Measurements from ENCODE around the gene RAD51B.
A peak's percentile ranks its signal among the peaks of the same experiment; 100 is the strongest.

- peak in 1 of 6 experiments; percentile 15 for TF ChIP-seq CTCF (IDR thresholded peaks at IDR 0.05)
- no peak for TF ChIP-seq POLR2A (IDR thresholded peaks at IDR 0.05)
Measured at GRCh38 chr14:68191567-68192321, 372.2 kb downstream of the RAD51B start.

All from thyroid gland (tissue), 4 donors.